NCI-H2196 treated with DMSO at 0.1 percent for 48 hours (cell line): Measurements from ENCODE around the gene SHMT1.
"Not testable (repeated sequence)": the region's sequence is repeated elsewhere in the genome, so short reads cannot be mapped to it uniquely, and the experiment has no call there.

Source experiments
- DNase-seq: peaks from one replicate; lab custom pipeline; 2025; ENCODE audit not compliant: unreplicated experiment; lab: John Stamatoyannopoulos, UW

SHMT1 gene

GRCh38 chr17:18326572-18326971, 36.8 kb downstream of the SHMT1 start:
- DNase-seq, result no peak

- DNase-seq, result no peak
Measured at GRCh38 chr17:18326039-18326438, 37.3 kb downstream of the SHMT1 start.

GRCh38 chr17:18324140-18325050, 39.0 kb downstream of the SHMT1 start:
- no peak for DNase-seq

DNA sequence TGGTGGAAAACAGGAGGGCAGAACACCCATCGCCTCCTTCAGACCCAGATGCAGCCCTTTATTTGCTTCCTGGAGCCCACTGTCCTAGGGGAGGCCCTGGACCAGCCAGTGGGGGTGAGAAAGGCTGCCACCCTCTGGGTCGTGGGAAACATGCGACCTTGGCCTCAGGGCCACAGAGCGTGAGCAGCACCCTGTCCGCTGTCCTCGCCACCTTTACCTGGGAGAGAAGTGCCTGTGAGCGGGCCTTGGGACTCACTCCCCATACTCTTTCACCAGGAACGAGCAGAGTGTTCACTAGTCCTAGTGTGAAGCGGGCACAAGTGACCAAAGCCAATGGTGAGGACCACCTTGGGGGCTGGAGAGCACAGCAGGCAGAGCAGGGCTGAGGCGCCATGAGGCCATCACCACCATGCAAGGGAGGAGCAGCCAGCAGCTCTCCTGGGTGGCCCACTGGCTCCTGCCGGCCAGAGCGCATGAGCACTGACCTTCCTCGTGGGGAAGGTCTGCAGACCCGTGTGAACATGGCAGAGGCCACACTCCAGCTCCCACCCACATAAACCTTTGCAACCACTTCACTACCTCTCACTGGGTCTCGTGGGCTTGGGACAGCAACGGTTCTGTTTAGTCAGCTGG, 39.7 kb downstream of the SHMT1 start:
- no peak for DNase-seq

DNA sequence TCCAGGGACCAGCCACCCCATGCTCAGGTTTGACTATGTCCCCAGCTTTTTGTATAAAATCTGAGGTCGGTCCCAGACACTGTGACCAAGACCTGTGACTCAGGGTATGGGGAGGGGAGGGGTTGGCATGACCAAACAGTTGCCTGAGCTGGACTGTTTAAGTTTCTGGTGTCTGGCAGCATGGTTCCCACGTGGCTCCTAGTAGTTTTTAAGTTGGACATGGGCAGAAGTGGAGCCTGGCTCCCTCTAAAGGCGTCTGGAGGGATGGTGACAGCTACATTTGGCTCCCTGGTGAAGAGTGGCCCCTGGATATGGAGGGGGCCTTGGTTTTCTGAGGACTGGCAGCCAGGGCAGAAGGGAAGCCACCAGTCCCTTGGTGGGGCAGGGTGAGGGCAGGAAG, 40.3 kb downstream of the SHMT1 start:
- DNase-seq, result no peak

GRCh38 chr17:18322522-18322921, 40.8 kb downstream of the SHMT1 start:
- DNase-seq, result no peak

GRCh38 chr17:18321309-18321708, 42.0 kb downstream of the SHMT1 start:
- no peak for DNase-seq

DNA sequence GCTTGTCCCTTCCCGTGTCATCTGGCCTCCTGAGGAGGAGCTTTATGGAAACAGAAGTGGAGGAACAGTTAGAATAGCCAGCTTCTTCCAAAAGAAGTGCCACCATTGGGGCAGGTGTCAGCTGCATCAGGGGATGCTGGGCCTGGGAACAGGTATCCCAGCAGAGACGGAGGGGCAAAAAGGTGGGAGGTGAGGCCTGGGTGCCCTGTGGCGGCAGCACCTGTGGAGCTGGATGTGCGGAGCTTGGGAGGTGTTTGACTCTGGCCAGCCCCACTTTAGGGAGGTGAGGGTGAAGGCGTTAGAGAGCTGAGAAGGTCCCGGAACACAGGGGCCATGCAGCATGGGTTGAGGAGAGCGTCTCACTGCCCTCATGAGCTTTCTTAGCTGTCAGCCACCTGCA, 43.0 kb downstream of the SHMT1 start:
- no peak for DNase-seq

- peak; percentile 2 for DNase-seq
Measured at GRCh38 chr17:18319604-18320256, 43.6 kb downstream of the SHMT1 start.

GRCh38 chr17:18318771-18319450, 44.4 kb downstream of the SHMT1 start:
- DNase-seq, result no peak

DNA sequence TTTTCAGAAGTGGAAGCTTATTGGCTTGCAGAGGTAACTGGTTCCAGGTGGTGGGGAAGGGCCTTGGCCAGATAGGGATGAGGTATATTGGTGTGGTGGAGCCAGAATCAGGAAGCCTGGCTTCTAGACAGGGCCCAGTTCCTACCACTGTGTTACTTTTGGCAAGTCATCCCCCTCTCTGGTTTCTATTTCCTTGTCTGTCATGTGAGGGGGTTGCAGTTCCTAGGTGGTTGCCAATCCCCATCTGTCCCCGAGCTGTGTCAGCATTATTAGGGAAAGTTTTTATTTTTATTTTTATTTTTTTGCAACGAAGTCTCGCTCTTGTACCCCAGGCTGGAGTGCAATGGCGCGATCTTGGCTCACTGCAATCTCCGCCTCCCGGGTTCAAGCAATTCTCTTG, 45.2 kb downstream of the SHMT1 start:
- no peak for DNase-seq

DNA sequence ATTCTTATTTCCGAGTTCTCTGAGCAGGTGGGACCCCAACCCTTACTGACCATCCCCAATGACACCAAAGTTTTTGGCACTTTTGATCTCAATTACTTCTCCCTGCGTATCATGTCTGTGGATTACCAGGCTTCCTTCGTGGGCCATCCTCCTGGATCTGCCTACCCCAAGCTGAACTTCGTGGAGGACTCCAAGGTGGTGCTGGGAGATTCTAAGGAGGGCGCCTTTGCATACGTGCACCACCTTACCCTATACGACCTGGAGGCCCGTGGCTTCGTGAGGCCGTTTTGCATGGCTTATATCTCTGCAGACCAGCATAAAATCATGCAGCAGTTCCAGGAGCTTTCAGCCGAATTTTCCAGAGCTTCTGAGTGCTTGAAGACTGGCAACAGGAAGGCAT, 47.4 kb downstream of the SHMT1 start:
- DNase-seq, result no peak

GRCh38 chr17:18315562-18315922, 47.8 kb downstream of the SHMT1 start:
- DNase-seq, result no peak

- DNase-seq, result peak; percentile 80
Measured at GRCh38 chr17:18314731-18315561, 48.4 kb downstream of the SHMT1 start, which contains the start of the genes SMCR8 and TOP3A. Gene SMCR8, plus strand, starts transcription at chr17:18315293. Its CDS starts 497 bp downstream, at chr17:18315790. Gene TOP3A, minus strand, starts transcription at chr17:18314994. Its CDS starts 216 bp downstream, at chr17:18314778.

- no peak for DNase-seq
Measured at GRCh38 chr17:18314059-18314730, 49.2 kb downstream of the SHMT1 start.

GRCh38 chr17:18309202-18309601, 54.1 kb downstream of the SHMT1 start:
- DNase-seq, result no peak

DNA sequence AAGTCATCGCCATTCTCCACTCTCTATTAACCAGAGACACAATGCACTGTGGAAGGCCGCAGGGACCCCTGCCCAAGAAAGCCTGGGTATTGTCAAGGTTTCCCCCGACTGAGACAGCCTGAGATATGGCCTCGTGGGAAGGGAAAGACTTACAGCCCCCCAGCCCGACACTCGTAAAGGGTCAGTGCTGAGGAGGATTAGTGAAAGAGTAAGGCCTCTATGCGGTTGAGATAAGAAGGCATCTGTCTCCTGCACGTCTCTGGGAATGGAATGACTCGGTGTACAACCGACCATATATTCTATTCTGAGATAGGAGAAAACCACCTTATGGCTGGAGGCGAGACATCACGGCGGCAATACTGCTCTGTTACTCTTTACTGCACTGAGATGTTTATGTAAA, 60.1 kb downstream of the SHMT1 start:
- not testable (repeated sequence) for DNase-seq

- no peak for DNase-seq
Measured at GRCh38 chr17:18300725-18301480, 62.4 kb downstream of the SHMT1 start.

DNA sequence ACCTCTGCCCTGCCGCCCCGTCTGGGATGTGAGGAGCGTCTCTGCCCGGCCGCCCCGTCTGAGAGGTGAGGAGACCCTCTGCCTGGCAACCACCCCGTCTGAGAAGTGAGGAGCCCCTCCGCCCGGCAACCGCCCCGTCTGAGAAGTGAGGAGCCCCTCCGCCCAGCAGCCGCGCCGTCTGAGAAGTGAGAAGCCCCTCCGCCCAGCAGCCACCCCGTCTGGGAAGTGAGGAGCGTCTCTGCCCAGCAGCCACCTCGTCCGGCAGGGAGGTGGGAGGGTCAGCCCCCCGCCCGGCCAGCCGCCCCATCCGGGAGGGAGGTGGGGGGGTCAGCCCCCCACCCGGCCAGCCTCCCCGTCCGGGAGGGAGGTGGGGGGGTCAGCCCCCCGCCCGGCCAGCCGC, 65.3 kb downstream of the SHMT1 start:
- not testable (repeated sequence) for DNase-seq
